Right cardiac atrium (tissue), 5 donors: ENCODE data around the gene TPRA1. TPM values are rescaled to one million over a fixed set of nuclear protein-coding genes. Genes with fewer than 3 reads are reported as not detected.

Experiments used
- ATAC-seq, 2 donors: fragments of 200-7000 bp; cut with Tn5 transposase; one replicate each; pipeline versions ENCODE4 v1.8.0 to v1.9.1; 2020; ENCODE audit warnings: moderate library complexity in 2 of 2, mild to moderate bottlenecking in 1 of 2
- DNase-seq, 3 donors: peaks; one replicate each; pipeline ENCODE4 v3.0.0-alpha.2; 2020
- H3K27ac ChIP-seq: one replicate; pipeline ENCODE4 v1.5.1; 2013; ENCODE audit warnings: mild to moderate bottlenecking, low read length, control low read depth, moderate library complexity
- H3K27me3 ChIP-seq: one replicate; pipeline ENCODE4 v1.6.1; 2013; ENCODE audit not compliant: control insufficient read depth, insufficient read depth
- H3K4me1 ChIP-seq: one replicate; pipeline ENCODE4 v1.6.1; 2013; ENCODE audit warnings: low read length; ENCODE audit not compliant: control insufficient read depth, insufficient read depth
- H3K4me3 ChIP-seq: one replicate; pipeline ENCODE4 v1.5.1; 2013; ENCODE audit warnings: low read length, control low read depth
- H3K9me3 ChIP-seq: one replicate; pipeline ENCODE4 v1.6.1; 2013; ENCODE audit warnings: low read length; ENCODE audit not compliant: control insufficient read depth
- WGBS: extraction: QIAGEN DNeasy Blood & Tissue Kit; methylation state at CpG from one replicate; pipeline ENCODE4 v1.1.7; 2013; 5-methylcytosine and 5-hydroxymethylcytosine counted together
- intact Hi-C, 4 donors: fragments of 100-400 bp; cut with DNase I; formaldehyde crosslinking; loops; one replicate each; pipeline versions ENCODE4 v1.11.0 to v1.14.0; 2022 to 2023
- polyA plus RNA-seq: library from polyadenylated mRNA; stranded (reverse); fragments of 200-250 nt; gene quantifications from one replicate; pipeline ENCODE4 v1.2.3, GENCODE V29; 2013
- total RNA-seq, 4 donors: library from RNA; stranded (reverse); fragmentation: NEBNext Ultra II Directional; extraction: Animal tissue kit (Norgen Biotek cat#: 25700); gene quantifications; one replicate each; pipeline ENCODE4 v1.2.1, GENCODE V29; 2021
- donor health status: healthy with polysubstance abuse.
- donor health status: DM: no; HTN: yes; CAD: no.
- donor health status: DM: no; HTN: no; CAD: no.
- donor health status: DM: no; HTN: yes; CAD: no; lungs with severe emphysema.
- donor health status: DM: yes; HTN: yes; CAD: no.

TPRA1 gene
- total and polyA plus RNA-seq, 5 donors = 17.9 to 23.7 (median 19.2) TPM

DNA sequence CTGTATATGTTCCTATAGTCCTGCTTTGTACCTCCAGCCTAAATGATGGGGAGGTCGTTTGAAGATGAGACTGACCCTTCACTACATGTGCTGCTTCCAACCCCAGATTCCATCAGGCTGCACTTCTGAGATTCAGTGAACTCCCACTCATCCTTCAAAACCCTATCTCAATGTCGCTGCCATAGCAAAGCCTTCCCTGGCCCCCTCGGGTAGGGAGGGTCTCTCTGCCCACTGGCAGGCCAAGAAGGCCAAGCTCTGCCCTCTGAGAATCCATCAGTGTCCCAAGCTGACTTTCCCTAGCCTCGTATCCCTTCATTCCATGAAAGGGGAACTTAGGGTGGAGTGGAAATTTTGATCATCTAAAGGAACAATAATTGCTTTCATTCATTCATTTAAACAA, 35.4 kb downstream of the TPRA1 start:
- Histone ChIP-seq H3K27ac (no peak overlapping the region), H3K4me1 (no peaks in the 10 kb centered on the region), H3K4me3 (no peak overlapping the region), H3K9me3 (no peaks in the 10 kb centered on the region), H3K27me3 (no peaks in the 10 kb centered on the region)
- WGBS = 69% methylated on average over 4 of the region's 4 CpGs
- DNase-seq (no peak), ATAC-seq (no peak)
- intact Hi-C loops = no loop called here

DNA sequence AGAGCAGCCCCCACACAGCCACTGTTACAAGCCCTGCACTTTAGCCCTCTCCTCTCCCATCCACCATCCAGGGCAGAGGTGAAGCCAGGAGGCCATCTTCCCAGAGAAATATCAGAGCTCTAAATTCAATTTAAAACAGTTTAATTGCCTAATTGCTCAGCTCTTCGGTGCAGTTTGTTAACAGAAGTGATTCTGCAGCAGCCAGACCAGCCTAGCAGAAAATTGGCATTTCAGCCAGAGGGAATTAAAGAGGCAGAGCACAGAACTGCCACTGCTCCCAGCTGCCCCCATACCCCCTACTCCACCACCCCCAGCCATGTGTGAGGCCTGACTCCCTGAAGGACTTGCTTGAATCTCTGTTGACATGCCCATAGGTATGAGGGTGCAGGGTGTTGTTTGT, 38.5 kb downstream of the TPRA1 start:
- Histone ChIP-seq H3K27me3 (no peaks in the 10 kb centered on the region), H3K27ac (no peak overlapping the region), H3K9me3 (no peaks in the 10 kb centered on the region), H3K4me1 (no peaks in the 10 kb centered on the region), H3K4me3 (no peak overlapping the region)
- WGBS = 71% methylated on average over 1 of the region's 1 CpG
- intact Hi-C loops = no loop called here
- ATAC-seq (no peak), DNase-seq (no peak)

DNA sequence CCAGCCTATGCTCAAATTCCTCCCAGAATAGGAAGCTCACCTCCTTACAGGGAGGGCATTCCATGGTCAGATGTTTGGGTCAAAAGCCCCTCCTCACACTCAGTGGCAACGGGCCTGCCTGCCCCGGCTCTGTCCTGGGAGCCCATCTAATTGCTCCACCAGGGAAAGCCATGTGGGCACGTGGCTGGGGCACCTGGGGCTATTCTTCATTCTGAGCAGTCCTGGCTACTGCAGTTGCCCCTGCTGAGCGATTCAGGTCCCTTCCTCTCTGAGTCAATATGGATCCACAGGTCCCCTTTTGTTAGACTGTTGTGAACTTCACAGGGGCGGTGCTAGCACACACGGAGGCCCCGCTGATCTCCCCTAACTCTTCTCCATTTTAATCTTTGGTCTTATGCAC, 39.4 kb downstream of the TPRA1 start:
- no peaks in the 10 kb centered on the region for H3K4me1 ChIP-seq
- no peaks in the 10 kb centered on the region for H3K9me3 ChIP-seq
- no peaks in the 10 kb centered on the region for H3K27me3 ChIP-seq
- H3K4me3 ChIP-seq = no peak overlapping the region
- H3K27ac ChIP-seq = no peak overlapping the region
- intact Hi-C loops = no loop called here
- no peak for DNase-seq
- ATAC-seq = no peak
- 89% methylated on average over 7 of the region's 7 CpGs for WGBS

DNA sequence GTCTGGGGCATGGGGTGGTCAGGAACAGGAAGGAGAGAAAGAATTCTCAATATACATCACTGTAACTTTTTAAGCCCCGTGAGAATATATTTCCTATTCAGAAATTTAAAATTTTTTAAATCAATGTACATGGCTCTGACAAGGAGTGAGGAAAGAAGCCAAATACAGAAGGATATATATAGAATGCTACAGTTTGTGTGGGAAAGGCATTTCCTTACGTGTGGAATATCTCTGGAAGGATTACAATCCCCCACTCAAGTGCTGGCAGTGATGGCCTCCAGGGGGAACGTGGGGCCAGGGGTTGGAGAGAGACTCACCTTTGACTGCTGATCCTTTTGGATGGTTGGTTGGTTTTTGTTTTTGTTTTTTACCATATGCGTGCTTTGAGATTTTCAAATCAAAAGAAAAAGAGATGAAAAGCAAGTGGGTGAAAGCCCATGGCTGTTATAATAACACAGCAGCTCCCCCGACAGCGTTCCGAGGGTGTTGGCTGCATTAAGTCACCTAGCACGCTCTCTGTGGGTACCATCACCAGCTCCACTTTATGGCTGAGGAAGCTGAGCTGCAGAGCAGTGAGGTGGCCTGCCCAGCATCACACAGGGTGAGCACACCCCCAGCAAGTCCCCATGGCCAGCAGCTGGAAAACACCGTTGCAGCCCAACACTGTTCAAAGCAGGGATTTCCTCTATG, 39.9 kb downstream of the TPRA1 start:
- 61% methylated on average over 9 of the region's 9 CpGs for WGBS
- ATAC-seq (no peak), DNase-seq (no peak)
- Histone ChIP-seq H3K4me3 (no peak overlapping the region), H3K9me3 (no peaks in the 10 kb centered on the region), H3K27ac (no peak overlapping the region), H3K27me3 (no peaks in the 10 kb centered on the region), H3K4me1 (no peaks in the 10 kb centered on the region)
- intact Hi-C loops = no loop called here

DNA sequence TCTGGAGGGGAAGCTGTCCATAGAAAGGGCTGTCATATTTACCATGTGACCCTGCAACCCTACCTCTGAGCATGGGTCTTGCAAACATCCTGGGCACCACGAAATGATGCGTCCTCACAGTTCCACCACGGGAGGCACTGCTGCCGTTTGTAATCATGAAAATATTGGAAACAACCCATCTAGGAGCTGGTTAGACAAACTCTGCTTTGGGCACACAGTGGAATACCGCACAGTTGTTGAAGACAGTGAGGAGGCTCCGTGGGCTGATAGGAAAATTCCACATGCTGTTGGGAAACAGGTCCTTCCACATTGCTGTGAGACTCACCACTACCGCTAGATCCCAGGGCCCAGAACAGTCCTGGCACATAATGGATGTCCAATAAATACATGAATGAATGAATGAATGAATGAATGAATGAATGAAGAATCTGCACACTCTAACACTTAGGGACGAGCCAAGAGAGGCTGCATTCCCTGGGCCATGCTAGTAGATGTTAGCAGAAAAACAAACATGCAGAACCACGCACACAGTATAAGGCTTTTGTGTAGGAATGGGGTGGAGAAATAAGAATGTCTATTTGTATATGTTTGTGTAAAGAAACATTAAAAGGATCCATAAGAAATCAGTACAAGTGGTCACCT, 40.6 kb downstream of the TPRA1 start:
- no peak for ATAC-seq
- Histone ChIP-seq H3K27me3 (no peaks in the 10 kb centered on the region), H3K4me3 (no peak overlapping the region), H3K27ac (no peak overlapping the region), H3K9me3 (no peaks in the 10 kb centered on the region), H3K4me1 (no peaks in the 10 kb centered on the region)
- intact Hi-C loops = loop anchor here (5.0 to 10.0 kb wide), 4 partner anchors 795 to 1025 kb away; partner anchors contain the start of gene CHST13 (in 2 of the 4)
- DNase-seq = no peak
- WGBS = 76% methylated on average over 9 of the region's 9 CpGs

DNA sequence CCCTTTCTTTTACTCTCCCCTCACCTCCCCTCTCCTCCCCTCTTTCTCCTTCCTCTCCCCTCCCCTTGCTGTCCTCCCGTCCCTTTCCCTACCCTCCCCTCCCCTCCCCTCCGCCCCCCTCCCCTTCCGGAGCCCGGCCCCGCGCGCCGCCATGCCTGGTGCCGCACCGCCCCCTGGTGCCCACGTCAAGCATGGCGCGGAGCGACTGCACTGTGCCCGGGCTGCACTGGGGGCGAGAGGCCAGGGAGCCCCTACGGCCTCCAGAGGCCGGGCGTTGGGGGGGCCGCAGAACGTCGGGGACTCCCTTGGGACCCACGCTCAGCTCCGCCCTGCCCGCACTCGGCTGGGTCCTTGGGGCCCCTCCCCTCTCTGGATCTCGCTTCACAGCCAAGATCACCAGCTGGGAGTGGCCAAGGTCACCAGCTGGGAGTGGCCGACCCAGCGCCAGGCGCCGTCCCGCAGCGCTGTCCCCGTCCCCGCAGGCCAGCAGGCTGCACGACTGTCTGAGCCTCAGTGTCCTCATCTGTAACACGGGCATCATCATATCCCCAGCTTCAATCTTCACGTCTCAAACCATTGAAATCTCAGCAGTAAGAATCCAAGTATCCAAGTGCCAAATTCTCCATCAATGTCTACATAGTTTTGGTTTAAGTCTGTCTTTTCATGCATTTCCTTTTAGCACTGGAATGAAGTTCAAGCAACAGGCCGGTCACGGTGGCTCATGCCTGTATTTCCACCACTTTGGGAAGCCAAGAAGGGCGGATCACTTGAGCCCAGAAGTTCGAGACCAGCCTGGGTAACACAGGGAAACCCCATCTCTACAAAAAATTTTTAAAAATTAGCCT, 42.5 kb downstream of the TPRA1 start:
- no peaks in the 10 kb centered on the region for H3K27me3 ChIP-seq
- intact Hi-C loops = loop anchor here (5.0 to 10.0 kb wide), 4 partner anchors 793 to 1023 kb away; partner anchors contain the start of gene CHST13 (in 2 of the 4)
- peak; percentile 88 to 89 for ATAC-seq
- H3K4me3 ChIP-seq = peak overlapping the region; percentile 60
- no peaks in the 10 kb centered on the region for H3K4me1 ChIP-seq
- no peaks in the 10 kb centered on the region for H3K9me3 ChIP-seq
- peak; percentile 79 to 94 (median 94) for DNase-seq
- WGBS = 6% methylated on average over 41 of the region's 42 CpGs
- H3K27ac ChIP-seq = peak overlapping the region; percentile 49

DNA sequence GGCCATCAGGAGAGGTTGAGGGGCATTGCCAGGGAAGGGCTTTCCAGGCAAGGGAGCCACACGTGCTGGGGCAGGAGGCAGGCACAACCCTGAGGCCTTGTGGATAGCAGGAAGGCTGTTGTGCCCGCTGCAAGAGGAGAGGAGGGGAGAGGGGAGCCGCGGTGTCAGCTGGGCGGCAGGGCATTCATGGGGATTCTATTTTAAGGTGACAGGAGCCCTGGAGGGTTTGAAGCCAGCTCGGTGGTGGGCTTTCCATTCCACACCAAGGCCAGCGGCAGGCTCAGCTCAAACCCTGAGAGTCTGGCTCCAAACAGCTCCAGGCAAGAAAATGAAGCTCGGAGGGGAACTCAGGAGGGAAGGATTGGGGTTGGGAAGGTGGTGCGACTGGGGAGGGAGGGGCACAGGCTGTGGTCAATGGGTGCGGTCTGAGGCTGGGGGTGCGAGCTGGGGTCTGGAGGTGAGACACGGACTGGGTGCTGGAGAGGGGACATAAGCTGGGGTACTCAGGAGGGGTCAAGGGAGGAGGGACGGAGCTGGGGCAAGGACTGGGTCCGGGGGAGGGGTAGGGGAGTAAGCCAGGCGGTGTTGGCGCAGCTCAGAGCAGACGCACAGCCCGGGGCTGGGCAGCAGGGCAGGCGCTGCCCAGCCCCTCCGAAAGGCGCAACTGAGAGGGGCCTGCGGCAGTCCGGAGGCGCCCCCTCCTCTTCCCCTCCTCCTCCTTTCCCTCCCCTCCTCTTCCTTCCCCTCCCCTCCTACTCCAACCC, 43.4 kb downstream of the TPRA1 start:
- Histone ChIP-seq H3K27me3 (no peaks in the 10 kb centered on the region), H3K4me3 (peak overlapping the region; percentile 60), H3K27ac (peak overlapping the region; percentile 68), H3K9me3 (no peaks in the 10 kb centered on the region), H3K4me1 (no peaks in the 10 kb centered on the region)
- intact Hi-C loops = loop anchor here (5.0 to 10.0 kb wide), 4 partner anchors 792 to 1022 kb away; partner anchors contain the start of gene CHST13 (in 2 of the 4)
- ATAC-seq (peak; percentile 52 to 54), DNase-seq (peak in 2 of 3 donors; percentile 71 to 73)
- 19% methylated on average over 24 of the region's 24 CpGs for WGBS

DNA sequence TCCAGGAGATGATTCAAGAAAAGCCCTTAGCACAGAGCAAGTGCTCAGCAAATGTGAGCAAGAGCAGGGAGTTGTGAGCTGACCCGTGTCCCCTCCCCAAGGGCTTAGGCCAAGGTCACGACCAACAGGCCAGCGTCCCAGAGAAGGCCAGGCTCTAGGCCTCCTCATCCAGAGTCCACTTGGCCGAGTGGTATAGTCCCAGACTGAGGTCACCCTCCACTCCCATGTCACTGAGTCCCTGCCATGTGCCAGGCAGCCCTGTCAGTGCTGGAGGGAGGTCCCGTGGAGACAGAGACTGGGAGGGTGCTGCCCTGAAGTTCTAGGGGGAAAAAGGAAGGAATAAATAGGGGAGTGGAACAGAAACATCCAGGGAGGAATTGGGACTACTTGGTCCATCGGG, 44.0 kb downstream of the TPRA1 start:
- Histone ChIP-seq H3K4me1 (no peaks in the 10 kb centered on the region), H3K27ac (peak overlapping the region; percentile 68), H3K4me3 (no peak overlapping the region), H3K27me3 (no peaks in the 10 kb centered on the region), H3K9me3 (no peaks in the 10 kb centered on the region)
- peak in 1 of 2 donors; percentile 3 for ATAC-seq
- WGBS = 64% methylated on average over 6 of the region's 6 CpGs
- DNase-seq = peak in 1 of 3 donors; percentile 53
- intact Hi-C loops = loop anchor here (5.0 to 10.0 kb wide), 4 partner anchors 792 to 1022 kb away; partner anchors contain the start of gene CHST13 (in 2 of the 4)

DNA sequence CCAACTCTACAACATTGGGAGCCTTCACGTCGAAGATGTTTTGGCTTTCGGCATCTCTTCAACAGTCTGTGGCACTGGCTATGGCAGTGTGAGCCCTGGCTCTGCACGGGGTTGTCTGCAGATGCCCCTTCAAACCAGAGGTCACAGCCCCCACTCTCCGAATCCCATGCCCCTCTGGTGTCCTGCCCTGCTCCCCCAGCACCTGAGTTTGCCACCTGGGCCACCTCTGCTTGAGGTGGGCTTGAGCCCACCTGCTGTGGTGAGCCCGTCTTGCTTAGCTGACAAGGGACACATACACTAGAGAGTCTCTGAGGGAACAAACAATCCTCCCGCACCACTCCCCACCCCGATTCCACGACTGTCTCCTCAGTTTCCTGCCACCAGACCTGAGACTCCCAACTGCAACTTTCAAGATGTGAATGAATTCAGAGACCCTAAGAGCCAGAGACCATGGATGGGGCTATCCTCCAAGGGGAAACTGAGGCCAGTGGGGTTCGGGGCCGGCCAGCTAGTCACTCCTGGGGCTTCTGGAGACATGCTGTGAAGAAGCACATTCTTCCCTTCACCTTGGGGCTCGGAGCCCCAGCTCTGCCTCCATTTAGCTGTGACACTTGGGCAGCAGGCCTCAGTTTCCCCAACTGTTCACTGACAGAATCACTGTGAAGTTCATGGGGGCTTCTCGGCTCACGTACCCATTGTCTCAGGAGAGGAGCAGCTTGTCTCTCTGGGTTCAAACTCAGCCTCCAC, 44.6 kb downstream of the TPRA1 start:
- Histone ChIP-seq H3K4me3 (no peak overlapping the region), H3K27ac (no peak overlapping the region), H3K9me3 (no peaks in the 10 kb centered on the region), H3K27me3 (no peaks in the 10 kb centered on the region), H3K4me1 (no peaks in the 10 kb centered on the region)
- no peak for DNase-seq
- intact Hi-C loops = loop anchor here (5.0 to 10.0 kb wide), 4 partner anchors 791 to 1021 kb away; partner anchors contain the start of gene CHST13 (in 2 of the 4)
- ATAC-seq = no peak
- 87% methylated on average over 14 of the region's 14 CpGs for WGBS

DNA sequence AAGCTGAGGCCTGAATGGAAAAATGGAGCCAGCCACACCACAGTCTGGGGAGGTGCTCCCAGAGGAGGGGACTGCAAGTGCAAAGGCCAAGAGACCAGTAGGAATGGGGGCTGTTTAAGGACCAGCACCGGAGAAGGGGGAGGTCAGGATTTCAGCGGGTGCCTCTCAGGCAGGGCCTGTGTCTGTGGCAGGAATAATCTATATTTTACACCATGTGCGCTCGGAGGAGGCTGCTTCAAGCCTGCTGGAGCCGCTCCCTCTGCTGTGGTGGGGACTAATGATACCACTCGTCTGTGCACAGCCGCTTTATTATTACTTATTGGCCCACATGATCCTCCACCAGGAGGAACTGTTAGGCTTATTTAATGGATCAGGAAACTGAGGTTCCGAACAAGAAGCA, 45.3 kb downstream of the TPRA1 start:
- no peak for ATAC-seq
- no peaks in the 10 kb centered on the region for H3K9me3 ChIP-seq
- no peak overlapping the region for H3K27ac ChIP-seq
- 89% methylated on average over 8 of the region's 8 CpGs for WGBS
- intact Hi-C loops = loop anchor here (5.0 to 10.0 kb wide), 4 partner anchors 790 to 1020 kb away; partner anchors contain the start of gene CHST13 (in 2 of the 4)
- no peaks in the 10 kb centered on the region for H3K27me3 ChIP-seq
- H3K4me3 ChIP-seq = no peak overlapping the region
- DNase-seq = no peak
- H3K4me1 ChIP-seq = no peaks in the 10 kb centered on the region
